ENCODE data around the gene PPIA.
"Not testable (repeated sequence)": the region's sequence is repeated elsewhere in the genome, so short reads cannot be mapped to it uniquely, and the experiment has no call there.

Gene PPIA

GRCh38 chr7:44764665-44765578 lies 31.6 kb upstream of the PPIA start:
- DNase-seq, result no peak

GRCh38 chr7:44765579-44766415 lies 30.7 kb upstream of the PPIA start:
- no peak for DNase-seq

DNA sequence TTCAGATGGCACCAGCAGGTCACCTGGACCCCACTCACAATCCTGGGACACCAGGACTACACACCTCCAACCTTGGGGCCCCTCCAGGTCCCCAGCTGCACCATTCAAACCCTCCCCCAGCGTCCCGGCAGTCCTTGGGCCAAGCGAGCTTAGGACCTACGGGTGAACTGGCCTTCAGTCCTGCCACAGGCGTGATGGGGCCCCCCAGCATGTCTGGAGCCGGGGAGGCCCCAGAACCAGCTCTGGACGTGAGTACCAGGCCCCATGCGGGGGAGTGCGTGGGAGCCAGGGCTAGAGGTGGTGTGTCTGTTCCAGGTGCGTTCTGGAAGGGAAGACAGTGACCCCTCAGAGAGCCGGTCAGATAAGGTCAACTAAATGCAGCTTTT lies 30.1 kb upstream of the PPIA start:
- no peak for DNase-seq

GRCh38 chr7:44767134-44767911 lies 29.2 kb upstream of the PPIA start:
- no peak for DNase-seq

DNA sequence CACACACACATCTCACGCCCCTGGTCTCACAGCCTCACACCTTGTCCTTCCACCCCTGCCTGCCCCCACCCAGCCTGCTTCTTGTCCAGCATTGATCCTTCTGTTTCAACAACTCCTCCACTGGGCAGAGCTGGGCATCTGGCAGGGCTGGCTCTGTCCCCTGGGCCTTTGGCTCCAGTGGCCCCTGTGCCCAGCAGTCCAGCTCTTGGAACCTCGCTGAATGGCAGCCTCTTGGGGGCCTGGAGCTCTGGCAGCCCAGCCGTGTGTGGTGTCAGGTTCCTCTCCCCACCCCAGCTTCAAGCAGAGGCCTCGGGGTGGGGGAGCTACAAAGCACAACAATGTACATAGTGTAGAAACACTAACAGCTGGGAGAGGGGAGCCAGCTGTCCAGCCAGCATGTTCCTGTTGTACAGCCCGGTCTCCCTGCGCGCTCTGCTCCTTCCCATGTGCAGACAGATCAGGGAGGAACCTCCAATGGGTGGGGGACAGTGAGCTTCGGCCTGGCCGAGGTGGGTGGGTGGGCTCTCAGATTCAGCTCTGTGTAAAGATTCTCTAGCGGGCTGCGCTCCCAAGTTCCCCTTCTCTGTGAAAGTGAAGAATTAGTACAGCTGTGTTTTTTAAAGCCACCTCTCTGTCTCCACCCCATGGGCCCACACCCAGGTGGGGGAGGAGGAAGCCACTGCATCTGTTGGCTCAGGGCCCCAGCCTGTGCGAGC lies 28.4 kb upstream of the PPIA start:
- DNase-seq, result peak; percentile 34

DNA sequence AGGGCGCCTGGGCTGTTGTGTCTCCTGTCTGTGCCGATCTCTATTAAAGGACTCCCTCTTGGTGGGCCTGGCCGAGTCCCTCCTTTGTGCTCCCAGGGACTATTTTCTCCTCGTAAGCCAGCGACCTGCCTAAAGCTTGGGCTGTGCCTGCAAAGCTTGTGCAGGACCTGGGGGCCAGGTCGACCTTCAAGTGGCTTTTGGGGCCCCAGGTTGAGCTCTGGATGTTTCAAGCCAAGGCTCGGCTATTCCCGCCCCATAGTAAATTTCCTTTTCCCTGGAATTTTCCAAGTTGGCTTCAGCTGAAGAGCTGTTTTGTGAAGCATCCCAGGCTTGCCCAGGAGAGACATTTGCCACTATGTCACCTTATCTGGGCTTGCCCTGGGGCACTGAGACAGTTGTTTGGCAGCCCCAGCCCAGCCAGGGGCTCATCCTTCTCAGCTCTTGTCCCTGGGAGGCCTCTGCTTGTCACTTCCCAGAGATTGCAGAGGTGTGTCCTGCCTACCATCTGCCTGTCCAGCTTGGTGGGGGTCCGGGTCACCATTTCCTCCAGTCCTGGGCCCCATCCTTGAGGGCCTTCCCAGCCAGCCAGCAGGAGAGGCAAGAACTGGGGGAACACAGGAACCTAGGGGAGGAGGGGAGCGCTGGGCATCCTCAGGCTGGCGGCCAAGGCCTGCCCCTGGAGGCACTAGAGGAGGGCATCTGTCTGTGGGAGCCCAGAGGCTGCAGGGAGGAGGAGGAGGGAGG lies 27.7 kb upstream of the PPIA start:
- no peak for DNase-seq

DNA sequence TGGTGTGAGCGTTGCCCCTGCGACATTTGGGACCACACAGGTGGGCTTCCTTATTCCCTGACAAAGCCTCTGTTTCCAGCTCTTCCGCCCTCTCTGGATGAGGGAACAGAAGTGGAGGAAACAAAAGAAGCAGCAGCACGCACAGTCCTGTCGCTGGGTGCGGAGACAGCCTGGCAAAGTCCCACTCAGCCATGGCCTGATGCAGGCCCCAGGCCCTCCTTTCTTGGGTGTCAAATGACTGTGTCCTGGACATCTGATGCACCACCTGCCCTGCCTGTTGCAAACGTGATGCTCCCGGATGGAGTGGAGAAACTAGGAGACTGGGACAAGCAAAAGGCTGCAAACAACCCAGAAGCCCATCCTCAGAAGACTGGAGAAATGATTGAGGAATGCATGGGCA lies 27.1 kb upstream of the PPIA start:
- no peak for DNase-seq

- DNase-seq, result no peak
Observed at GRCh38 chr7:44769776-44770294, 26.6 kb upstream of the PPIA start.

- DNase-seq, result no peak
Observed at GRCh38 chr7:44771358-44771757, 25.1 kb upstream of the PPIA start.

DNA sequence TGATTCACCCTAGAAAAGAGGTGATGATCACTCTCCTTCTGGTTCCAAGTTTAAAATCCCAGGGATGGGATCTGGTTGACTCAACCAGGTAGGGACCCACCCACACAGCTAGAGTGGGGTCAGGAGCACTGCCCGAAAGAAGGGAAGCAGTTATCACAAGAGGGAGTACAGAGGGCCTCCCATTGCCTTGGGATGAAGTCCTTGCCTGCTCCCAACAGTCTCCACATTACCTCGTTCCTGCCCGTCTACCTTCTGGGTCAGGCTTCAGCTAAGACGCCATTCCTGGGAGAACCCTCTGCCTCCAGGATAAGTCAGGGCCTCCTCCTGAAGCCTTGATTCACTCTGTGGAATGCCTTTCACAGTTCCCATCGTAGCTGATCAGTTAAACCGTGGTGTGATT lies 24.0 kb upstream of the PPIA start:
- DNase-seq, result no peak

DNA sequence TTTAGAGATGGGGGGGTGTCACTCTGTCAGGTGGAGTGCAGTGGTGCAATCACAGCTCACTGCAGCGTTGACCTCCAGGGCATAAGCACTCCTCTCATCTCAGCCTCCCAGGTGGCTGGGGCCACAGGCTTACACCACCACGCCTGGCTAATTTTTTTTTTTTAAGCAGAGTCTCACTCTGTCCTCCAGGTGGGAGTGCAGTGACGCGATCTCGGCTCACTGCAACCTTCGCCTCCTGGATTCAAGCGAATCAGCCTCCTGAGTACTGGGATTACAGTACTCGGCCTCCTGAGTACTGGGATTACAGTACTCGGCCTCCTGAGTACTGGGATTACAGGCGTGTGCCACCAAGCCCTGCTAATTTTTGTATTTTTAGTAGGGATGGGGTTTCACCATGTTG lies 23.6 kb upstream of the PPIA start:
- no peak for DNase-seq

- not testable (repeated sequence) for DNase-seq
Observed at GRCh38 chr7:44774486-44774885, 22.0 kb upstream of the PPIA start.

DNA sequence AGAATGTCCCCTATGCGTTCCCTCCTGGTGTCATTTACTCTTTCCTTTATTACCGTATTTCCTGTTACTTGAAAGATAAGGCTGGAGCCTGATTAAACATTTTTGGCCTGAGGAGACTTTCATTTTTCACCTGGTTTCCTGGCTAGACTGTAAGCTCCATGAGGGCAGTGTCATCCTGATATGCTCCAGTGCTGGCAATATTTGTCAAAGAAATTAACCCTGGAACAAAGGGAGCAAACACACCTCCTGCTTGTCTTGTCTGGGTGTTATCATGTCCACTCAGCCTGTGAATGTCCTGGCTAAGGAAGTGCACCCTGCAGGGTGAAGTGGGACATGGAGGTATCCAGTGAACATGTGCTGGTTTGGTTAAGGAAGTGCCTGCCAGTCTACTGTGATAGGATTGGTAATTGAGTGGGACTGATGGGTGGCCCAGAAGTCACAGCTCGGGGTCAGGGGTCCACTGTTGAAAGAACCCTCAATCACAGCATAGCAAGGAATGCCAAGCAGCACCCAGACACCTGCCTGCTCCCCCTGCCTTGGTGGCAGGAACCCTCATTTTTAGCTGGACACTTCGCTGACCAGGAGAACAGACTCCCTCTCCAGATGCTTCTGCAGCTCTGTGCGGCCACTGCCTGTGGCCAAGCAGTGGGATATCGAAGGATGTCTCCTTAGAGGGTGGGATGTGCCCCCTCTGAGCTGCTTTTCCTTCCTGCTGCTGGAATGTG lies 20.9 kb upstream of the PPIA start:
- no peak for DNase-seq

DNA sequence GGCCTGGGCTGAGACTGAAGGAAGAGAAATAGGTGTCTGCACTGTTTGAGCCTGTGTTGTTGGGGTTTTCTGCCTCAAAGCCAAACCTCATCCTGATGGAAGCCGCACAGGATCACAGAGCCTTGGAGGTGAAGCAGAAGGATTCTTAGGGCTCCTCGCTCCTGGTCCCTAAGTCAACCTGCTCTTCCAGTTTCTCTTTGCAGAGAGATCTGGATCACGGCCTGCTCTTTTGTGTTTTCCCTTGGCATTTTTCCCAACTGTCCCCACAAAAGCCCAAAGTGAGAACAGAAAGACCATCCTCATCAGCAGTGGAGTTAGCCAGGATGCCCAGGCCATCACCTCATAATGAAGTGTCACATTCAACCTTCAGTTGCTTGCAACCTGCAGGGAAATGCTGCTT lies 20.3 kb upstream of the PPIA start:
- no peak for DNase-seq

GRCh38 chr7:44782460-44782859 lies 14.0 kb upstream of the PPIA start:
- no peak for DNase-seq

DNA sequence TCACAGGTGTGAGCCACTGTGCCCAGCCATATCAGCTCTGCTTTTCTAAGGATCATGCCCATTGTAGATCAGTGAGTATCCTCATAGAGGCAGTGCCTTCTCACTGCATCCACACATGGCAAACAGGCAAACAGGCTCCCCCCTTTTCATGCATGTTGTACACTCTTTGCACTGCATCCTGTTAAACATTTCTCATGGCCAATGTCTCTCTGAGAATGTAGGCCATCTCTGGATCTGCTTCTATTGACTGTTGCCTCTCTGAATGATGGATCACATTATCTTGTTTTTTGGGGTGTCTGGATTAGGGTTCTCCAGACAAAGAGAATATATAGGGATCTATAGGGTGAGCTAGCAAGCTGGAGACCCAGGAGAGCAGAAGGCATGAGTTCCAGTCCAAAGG lies 13.1 kb upstream of the PPIA start:
- no peak for DNase-seq

DNA sequence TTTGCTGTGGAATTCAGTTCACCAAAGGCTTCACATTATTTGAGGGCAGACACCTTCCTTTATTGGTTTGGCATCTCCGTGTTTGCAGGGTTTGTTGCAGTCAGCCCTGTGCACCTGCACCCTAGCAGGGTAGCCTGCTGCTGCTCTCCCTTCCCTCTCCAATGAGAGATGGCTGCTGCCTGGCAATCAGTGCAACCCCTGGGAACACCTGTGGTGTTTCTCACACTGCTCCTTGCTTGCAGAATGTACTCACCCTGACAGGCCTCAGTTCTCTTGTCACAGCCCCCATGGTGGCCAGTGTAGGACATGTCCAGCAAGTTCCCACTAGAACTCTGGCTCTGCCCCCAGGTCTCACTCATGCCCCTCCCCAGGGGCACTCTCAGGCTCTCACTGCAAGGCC lies 12.1 kb upstream of the PPIA start:
- no peak for DNase-seq

DNA sequence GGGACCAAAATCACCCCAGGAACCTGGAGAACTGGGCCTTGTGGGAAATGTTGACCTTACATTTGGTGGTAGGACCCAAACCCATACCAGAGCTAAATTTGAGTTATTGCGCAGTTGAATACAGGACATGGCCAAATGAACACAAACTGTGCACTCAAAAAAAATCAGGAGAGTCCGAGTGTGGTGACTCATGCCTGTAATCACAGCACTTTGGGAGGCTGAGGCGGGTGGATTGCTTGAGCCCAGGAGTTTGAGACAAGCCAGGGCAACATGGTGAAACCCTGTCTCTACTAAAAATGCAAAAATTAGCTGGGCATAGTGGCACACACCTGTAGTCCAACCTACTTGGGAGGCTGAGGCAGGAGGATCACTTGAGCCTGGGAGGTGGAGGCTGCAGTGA lies 11.3 kb upstream of the PPIA start:
- DNase-seq, result not testable (repeated sequence)

DNA sequence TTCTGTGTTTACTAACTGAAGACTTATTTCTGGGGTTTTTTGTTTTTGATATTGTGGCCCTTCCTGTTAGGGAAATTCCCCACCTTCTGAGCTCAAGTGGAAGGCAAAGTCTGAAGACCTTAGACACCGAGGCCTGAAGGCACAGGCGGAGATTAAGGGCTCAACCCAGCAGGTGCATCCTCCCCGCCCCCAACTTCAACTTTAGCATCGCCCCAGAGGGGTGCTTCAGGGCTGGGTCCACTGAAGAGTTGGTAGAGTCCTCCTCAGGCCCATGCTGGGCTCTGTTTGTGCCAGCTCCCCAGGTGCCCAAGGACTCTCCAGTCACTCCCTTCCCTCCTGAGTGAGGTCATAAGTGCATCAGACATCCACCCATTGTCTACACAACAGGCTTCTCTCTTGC lies 9.4 kb upstream of the PPIA start:
- no peak for DNase-seq

DNA sequence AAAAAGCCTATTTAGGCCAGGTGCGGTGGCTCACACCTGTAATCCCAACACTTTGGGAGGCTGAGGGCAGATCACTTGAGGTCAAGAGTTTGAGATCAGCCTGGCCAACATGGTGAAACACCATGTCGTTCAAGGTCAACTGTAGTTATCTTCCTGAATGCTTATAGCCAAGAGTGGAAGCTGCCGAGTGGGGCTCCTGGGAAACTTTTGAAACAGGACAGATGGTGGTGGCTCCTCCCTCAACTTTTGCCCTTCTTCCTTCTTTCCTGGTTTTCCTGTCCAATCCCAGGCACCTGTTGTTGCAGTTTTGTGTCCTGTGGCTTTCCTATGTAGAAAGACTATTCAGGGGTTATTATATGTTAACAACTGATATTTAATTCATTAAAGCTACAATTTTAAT lies 8.7 kb upstream of the PPIA start:
- no peak for DNase-seq

- DNase-seq, result no peak
Observed at GRCh38 chr7:44789990-44790389, 6.5 kb upstream of the PPIA start.
